Measurements from ENCODE around the gene DHX38. TPM values are rescaled to one million over a fixed set of nuclear protein-coding genes. Genes with fewer than 3 reads are reported as not detected.
"Not testable (repeated sequence)": the region's sequence is repeated elsewhere in the genome, so short reads cannot be mapped to it uniquely, and the experiment has no call there.

The DHX38 gene
- total RNA-seq, 2 experiments from 2014 or later = 72.2 to 77.7 TPM

DNA sequence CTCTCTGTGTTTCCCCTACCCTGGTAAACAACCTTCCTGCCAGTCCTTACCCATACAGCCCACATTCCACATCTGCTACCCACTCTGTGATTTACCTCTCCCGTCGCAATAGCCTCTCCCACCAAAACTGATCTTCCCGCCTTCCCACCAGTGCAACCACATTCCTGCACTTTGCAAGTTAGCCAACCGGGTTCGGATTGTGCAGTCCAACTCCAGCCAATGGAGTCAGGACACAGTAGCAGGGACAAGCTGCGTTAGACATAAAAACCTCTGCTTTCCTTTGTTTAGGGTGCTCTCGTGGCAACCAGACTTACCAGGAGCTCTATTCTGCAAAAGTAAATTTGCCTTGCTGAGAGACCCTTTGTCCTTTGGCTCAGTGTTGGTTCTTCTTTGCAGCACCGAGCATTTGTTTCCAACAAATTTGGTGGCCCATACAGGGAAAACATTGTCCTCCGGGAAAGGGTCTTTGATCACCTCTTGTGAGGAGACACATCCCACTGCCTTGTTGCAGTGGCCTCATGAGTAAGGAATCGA is 29.2 kb upstream of the DHX38 start:
- POLR2A ChIA-PET = no interaction called here
- H3K36me3 Mint-ChIP-seq = no peaks in the 10 kb centered on the region
- intact Hi-C loops (cut with micrococcal nuclease) = no loop called here
- no peak for DNase-seq
- no peaks in the 10 kb centered on the region for H3K4me1 Mint-ChIP-seq (ENCODE audit: low read depth)
- no peaks in the 10 kb centered on the region for H3K9me3 Mint-ChIP-seq
- H3K4me3 Mint-ChIP-seq = no peak overlapping the region
- no peaks in the 10 kb centered on the region for H3K27me3 Mint-ChIP-seq
- CTCF ChIA-PET = no interaction called here
- no peak overlapping the region for H3K27ac Mint-ChIP-seq

GRCh38 chr16:72066747-72067146 is 26.9 kb upstream of the DHX38 start:
- Mint-ChIP-seq H3K4me3 (no peak overlapping the region), H3K9me3 (no peaks in the 10 kb centered on the region), H3K36me3 (no peaks in the 10 kb centered on the region), H3K27me3 (no peaks in the 10 kb centered on the region), H3K27ac (no peak overlapping the region), H3K4me1 (ENCODE audit: low read depth) (no peaks in the 10 kb centered on the region)
- intact Hi-C loops (cut with micrococcal nuclease) = loop anchor here (1.0 kb wide), 1 partner anchor 33 kb away; no protein-coding TSS in a partner anchor
- no peak for DNase-seq
- ChIA-PET POLR2A (no interaction called here), CTCF (interaction anchor here (0.6 to 1.7 kb wide), 4 partner anchors 28 to 332 kb away, joined by 3 to 4 read pairs (median 4); no protein-coding TSS in a partner anchor)

GRCh38 chr16:72068930-72069329 is 24.7 kb upstream of the DHX38 start:
- Mint-ChIP-seq H3K27me3 (no peaks in the 10 kb centered on the region), H3K4me3 (no peak overlapping the region), H3K9me3 (no peaks in the 10 kb centered on the region), H3K36me3 (no peaks in the 10 kb centered on the region), H3K4me1 (ENCODE audit: low read depth) (no peaks in the 10 kb centered on the region), H3K27ac (no peak overlapping the region)
- ChIA-PET POLR2A (no interaction called here), CTCF (no interaction called here)
- DNase-seq = no peak
- intact Hi-C loops (cut with micrococcal nuclease) = loop anchor here (2.0 kb wide), 1 partner anchor 24 kb away; the partner anchor contains the start of genes DHX38 and TXNL4B

- Mint-ChIP-seq H3K4me3 (no peak overlapping the region), H3K9me3 (no peaks in the 10 kb centered on the region), H3K36me3 (no peaks in the 10 kb centered on the region), H3K4me1 (ENCODE audit: low read depth) (no peaks in the 10 kb centered on the region), H3K27me3 (no peaks in the 10 kb centered on the region), H3K27ac (no peak overlapping the region)
- ChIA-PET POLR2A (no interaction called here), CTCF (no interaction called here)
- intact Hi-C loops (cut with micrococcal nuclease) = no loop called here
- DNase-seq = no peak
These were observed 20.9 kb upstream of the DHX38 start for GRCh38 chr16:72072514-72073342.

DNA sequence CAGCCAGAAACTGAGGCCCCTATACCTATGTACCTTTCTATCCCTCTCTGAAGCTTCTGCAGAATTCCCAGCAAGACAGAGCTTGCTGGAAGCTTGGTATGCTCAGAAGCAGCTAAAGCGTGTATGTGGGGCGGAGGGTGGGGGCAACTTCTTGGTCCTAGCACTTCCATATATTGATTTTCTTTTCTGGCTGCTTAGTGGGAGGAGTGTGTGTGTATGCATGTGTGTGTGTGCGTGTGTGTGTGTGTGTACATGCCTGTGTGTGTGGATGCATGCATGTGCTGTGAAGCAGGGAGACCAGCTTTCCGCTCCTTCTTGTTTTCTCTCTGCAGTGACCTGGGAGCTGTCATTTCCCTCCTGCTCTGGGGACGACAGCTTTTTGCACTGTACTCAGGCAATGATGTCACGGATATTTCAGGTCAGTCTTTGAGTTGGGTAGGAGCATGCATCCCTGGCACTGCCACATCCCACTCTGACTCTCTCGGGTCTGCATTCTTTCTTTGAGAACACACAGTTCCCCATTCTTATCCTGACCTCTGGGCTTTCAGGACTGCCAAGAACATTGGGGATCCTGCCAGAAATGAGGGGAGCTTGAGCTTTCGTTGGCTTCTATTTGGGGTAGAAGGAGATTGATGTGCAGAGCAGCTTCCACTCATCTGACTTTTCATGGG is 20.0 kb upstream of the DHX38 start:
- Mint-ChIP-seq H3K4me3 (no peak overlapping the region), H3K4me1 (ENCODE audit: low read depth) (no peaks in the 10 kb centered on the region), H3K9me3 (no peaks in the 10 kb centered on the region), H3K27me3 (no peaks in the 10 kb centered on the region), H3K27ac (no peak overlapping the region), H3K36me3 (no peaks in the 10 kb centered on the region)
- intact Hi-C loops (cut with micrococcal nuclease) = no loop called here
- no peak for DNase-seq
- POLR2A ChIA-PET = no interaction called here
- CTCF ChIA-PET = no interaction called here

- DNase-seq; intact Hi-C loops (cut with micrococcal nuclease); H3K4me1 Mint-ChIP-seq (ENCODE audit: low read depth); H3K9me3 Mint-ChIP-seq; H3K4me3 Mint-ChIP-seq; H3K36me3 Mint-ChIP-seq; CTCF ChIA-PET; H3K27ac Mint-ChIP-seq; POLR2A ChIA-PET; H3K27me3 Mint-ChIP-seq: not testable (repeated sequence)
These were observed 18.6 kb upstream of the DHX38 start for GRCh38 chr16:72075067-72075466.

DNA sequence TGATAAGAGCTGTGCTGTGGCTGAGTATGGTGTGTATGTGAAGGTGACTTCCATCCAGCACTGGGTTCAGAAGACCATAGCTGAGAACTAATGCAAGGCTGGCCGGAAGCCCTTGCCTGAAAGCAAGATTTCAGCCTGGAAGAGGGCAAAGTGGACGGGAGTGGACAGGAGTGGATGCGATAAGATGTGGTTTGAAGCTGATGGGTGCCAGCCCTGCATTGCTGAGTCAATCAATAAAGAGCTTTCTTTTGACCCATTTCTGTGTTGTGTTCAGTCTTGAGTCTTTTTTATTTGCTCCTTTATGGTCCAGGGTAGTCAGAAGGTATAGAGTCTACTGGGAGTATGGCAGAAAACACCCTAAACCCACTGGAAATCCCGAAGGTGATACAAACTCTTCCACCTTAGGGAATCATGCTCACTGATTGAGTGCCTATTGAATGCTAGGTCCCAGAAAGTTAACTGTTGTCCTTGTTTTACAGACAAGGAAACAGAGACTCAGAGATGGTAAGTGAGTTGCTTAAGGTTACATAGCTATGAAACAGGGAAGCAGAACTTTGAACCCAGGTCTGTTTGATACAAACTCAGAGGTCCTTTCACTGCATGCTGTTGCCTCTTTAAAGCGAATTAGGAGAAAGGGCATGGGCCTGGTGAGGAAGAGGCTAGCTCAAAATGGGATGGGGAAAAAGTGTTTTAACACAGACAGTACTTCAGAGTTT is 16.5 kb upstream of the DHX38 start:
- CTCF ChIA-PET, H3K9me3 Mint-ChIP-seq, H3K27ac Mint-ChIP-seq: not testable (repeated sequence)

DNA sequence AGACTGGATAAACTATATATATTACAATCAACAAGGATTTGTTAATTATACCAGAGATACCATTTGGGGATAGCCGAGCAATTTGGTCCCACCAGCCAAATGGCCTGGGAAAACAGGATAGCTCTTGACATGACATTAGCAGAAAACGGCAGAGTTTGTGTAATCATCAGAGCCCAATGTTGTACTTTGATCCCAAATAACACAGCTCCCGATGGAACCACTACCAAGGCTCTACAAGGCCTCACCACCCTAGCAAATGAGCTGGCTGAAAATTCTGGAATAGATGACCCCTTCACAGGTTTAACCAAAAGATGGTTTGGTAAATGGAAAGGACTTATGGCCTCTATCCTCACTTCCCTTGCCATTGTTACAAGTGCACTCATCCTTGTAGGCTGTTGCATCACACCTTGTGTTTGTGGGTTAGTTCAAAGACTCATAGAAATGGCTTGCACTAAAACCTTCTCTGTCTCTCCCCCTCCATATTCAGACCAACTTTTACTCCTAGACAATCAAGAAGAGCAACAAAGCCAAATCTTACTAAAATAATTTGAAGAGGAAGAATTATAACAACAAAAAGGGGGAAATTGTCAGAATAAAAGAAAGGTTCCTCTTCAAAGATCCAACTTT is 9.8 kb upstream of the DHX38 start:
- H3K27ac Mint-ChIP-seq = no peak overlapping the region
- DNase-seq = no peak
- no peaks in the 10 kb centered on the region for H3K4me1 Mint-ChIP-seq (ENCODE audit: low read depth)
- peaks cover 7% of the 10 kb centered on the region for H3K9me3 Mint-ChIP-seq
- ChIA-PET POLR2A (interaction anchor here (1.8 kb wide), 1 partner anchor 10 kb away, joined by 4 read pairs; the partner anchor contains the start of genes DHX38 and TXNL4B), CTCF (no interaction called here)
- no peaks in the 10 kb centered on the region for H3K27me3 Mint-ChIP-seq
- H3K4me3 Mint-ChIP-seq = no peak overlapping the region
- peaks cover 40% of the 10 kb centered on the region for H3K36me3 Mint-ChIP-seq
- intact Hi-C loops (cut with micrococcal nuclease) = no loop called here

More for the DNA sequence above, 16.5 kb upstream of the DHX38 start:
- H3K4me1 Mint-ChIP-seq (ENCODE audit: low read depth); H3K27me3 Mint-ChIP-seq; H3K36me3 Mint-ChIP-seq; H3K4me3 Mint-ChIP-seq; intact Hi-C loops (cut with micrococcal nuclease); DNase-seq: not testable (repeated sequence)
- POLR2A ChIA-PET = interaction anchor here (0.5 kb wide), 1 partner anchor 11 kb away, joined by 3 read pairs; no protein-coding TSS in a partner anchor

- Mint-ChIP-seq H3K27me3 (no peaks in the 10 kb centered on the region), H3K27ac (no peak overlapping the region), H3K4me3 (no peak overlapping the region), H3K4me1 (ENCODE audit: low read depth) (no peaks in the 10 kb centered on the region), H3K36me3 (peaks cover 46% of the 10 kb centered on the region), H3K9me3 (peaks cover 7% of the 10 kb centered on the region)
- ChIA-PET CTCF (interaction anchor here (1.0 kb wide), 1 partner anchor 40 kb away, joined by 3 read pairs; no protein-coding TSS in a partner anchor), POLR2A (interaction anchor here (1.8 kb wide), 1 partner anchor 9 kb away, joined by 4 read pairs; the partner anchor contains the start of genes DHX38 and TXNL4B)
- no peak for DNase-seq
- intact Hi-C loops (cut with micrococcal nuclease) = no loop called here
These were observed 9.2 kb upstream of the DHX38 start for GRCh38 chr16:72084445-72084844.

- H3K27ac Mint-ChIP-seq = no peak overlapping the region
- intact Hi-C loops (cut with micrococcal nuclease) = no loop called here
- H3K4me3 Mint-ChIP-seq = no peak overlapping the region
- ChIA-PET POLR2A (no interaction called here), CTCF (interaction anchor here (1.0 kb wide), 1 partner anchor 40 kb away, joined by 3 read pairs; no protein-coding TSS in a partner anchor)
- DNase-seq = no peak
- H3K9me3 Mint-ChIP-seq = peaks cover 7% of the 10 kb centered on the region
- no peaks in the 10 kb centered on the region for H3K4me1 Mint-ChIP-seq (ENCODE audit: low read depth)
- H3K27me3 Mint-ChIP-seq = no peaks in the 10 kb centered on the region
- H3K36me3 Mint-ChIP-seq = peaks cover 47% of the 10 kb centered on the region
These were observed 8.6 kb upstream of the DHX38 start for GRCh38 chr16:72085002-72085401.

- H3K9me3 Mint-ChIP-seq = no peaks in the 10 kb centered on the region
- POLR2A ChIA-PET = interaction anchor here (1.0 kb wide), 1 partner anchor 73 kb away, joined by 3 read pairs; no protein-coding TSS in a partner anchor
- H3K4me3 Mint-ChIP-seq = peak overlapping the region; percentile 9
- CTCF ChIA-PET = no interaction called here
- peaks cover 25% of the 10 kb centered on the region for H3K36me3 Mint-ChIP-seq
- DNase-seq = no peak
- no peak overlapping the region for H3K27ac Mint-ChIP-seq
- intact Hi-C loops (cut with micrococcal nuclease) = loop anchor here (5.0 kb wide), 2 partner anchors 369 to 609 kb away; partner anchors contain the start of gene PHLPP2
- H3K4me1 Mint-ChIP-seq (ENCODE audit: low read depth) = peaks cover 31% of the 10 kb centered on the region
- H3K27me3 Mint-ChIP-seq = no peaks in the 10 kb centered on the region
These were observed 2.4 kb upstream of the DHX38 start for GRCh38 chr16:72091217-72091616.

Measured in activated CD4-positive, alpha-beta memory T cell treated with anti-CD3 and anti-CD28 coated beads for 36 hours (primary cell).